Naive thymus-derived CD8-positive, alpha-beta T cell (primary cell): Measurements from ENCODE around the gene LRMDA. TPM values are rescaled to one million over a fixed set of nuclear protein-coding genes. Genes with fewer than 3 reads are reported as not detected.

Experiments used
- ATAC-seq, 2 donors: fragments of 150-1000 bp; cut with Tn5 transposase in 1 of 2; sonication (Bioruptor Pico), chemical (Tn5 transposase) in 1 of 2; 1 replicate in 1 of 2; 2 replicates in 1 of 2; pipeline ENCODE4 v1.10.0; 2021; ENCODE audit warnings: mild to moderate bottlenecking in 2 of 2, moderate library complexity in 2 of 2
- POLR2A ChIA-PET: fragments of 350-600 bp; sonication (Branson Sonifier 250); formaldehyde crosslinking; loops from one replicate; lab custom pipeline; 2021; ENCODE audit warnings: antibody characterized with exemption; lab: Charles Lee
- DNase-seq, 10 donors: peaks; one replicate each; pipeline versions ENCODE4 v3.0.0 to v3.0.0-alpha.2; 2020 to 2022
- H3K27ac Mint-ChIP-seq, 10 donors: one replicate each; pipeline ENCODE4 v1.8.0; 2020 to 2022; ENCODE audit warnings: mild to moderate bottlenecking in 10 of 10, mixed read lengths in 10 of 10, moderate library complexity in 4 of 10, inconsistent platforms in 1 of 10
- H3K27me3 Mint-ChIP-seq, 5 donors: one replicate each; pipeline ENCODE4 v1.8.0; 2021 to 2022; ENCODE audit warnings: mixed read lengths in 5 of 5
- H3K36me3 Mint-ChIP-seq, 3 donors: one replicate each; pipeline ENCODE4 v1.8.0; 2020 to 2022; ENCODE audit warnings: mixed read lengths in 3 of 3, mild to moderate bottlenecking in 2 of 3, inconsistent platforms in 1 of 3
- H3K4me1 Mint-ChIP-seq, 4 donors: one replicate each; pipeline ENCODE4 v1.8.0; 2021 to 2022; ENCODE audit warnings: mixed read lengths in 4 of 4
- H3K4me3 Mint-ChIP-seq, 10 donors: one replicate each; pipeline ENCODE4 v1.8.0; 2020 to 2022; ENCODE audit warnings: mild to moderate bottlenecking in 10 of 10, mixed read lengths in 10 of 10, moderate library complexity in 6 of 10, inconsistent platforms in 1 of 10
- H3K9me3 Mint-ChIP-seq, 9 donors: one replicate each; pipeline ENCODE4 v1.8.0; 2020 to 2022; ENCODE audit warnings: mixed read lengths in 9 of 9, mild to moderate bottlenecking in 3 of 9, inconsistent platforms in 1 of 9, moderate library complexity in 1 of 9
- polyA plus RNA-seq, 3 donors: library from polyadenylated mRNA; unstranded; fragments of 300-500 nt; fragmentation: Illumina TruSeq; gene quantifications; one replicate each; pipeline ENCODE4 v1.2.3, GENCODE V29; 2021
- total RNA-seq, 8 experiments: library from RNA in 2 of 8; stranded (reverse) in 2 of 8; gene quantifications; one replicate each; pipeline ENCODE4 v1.2.3 and lab custom pipeline; 2021 to 2026

LRMDA gene
- total and polyA plus RNA-seq, 5 experiments from 2014 or later = not detected

DNA sequence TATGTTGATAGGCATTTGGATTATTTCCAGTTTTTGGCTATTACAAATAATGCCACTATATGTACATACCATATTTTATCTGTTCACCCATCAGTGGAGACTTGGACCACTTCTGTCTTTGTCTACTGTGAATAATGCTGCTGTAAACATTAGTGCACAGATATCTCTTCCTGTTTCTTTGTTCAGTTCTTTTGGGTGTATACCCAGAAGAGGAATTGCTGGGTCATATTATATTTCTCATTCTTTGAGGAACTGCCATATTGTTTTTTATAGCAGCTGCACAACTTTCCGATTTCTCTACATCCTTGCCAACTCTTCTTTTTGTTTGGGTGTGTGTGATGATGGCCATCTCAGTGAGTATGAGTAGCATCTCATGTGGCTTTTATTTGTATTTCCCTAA lies 218.0 kb downstream of the LRMDA start:
- peaks cover 0 to 2% (median 0%) of the 10 kb centered on the region in 9 donors for H3K9me3 Mint-ChIP-seq
- H3K36me3 Mint-ChIP-seq = no peaks in the 10 kb centered on the region
- H3K4me3 Mint-ChIP-seq = no peak overlapping the region
- DNase-seq (no peak), ATAC-seq (no peak)
- POLR2A ChIA-PET = no interaction called here
- H3K27ac Mint-ChIP-seq = no peak overlapping the region
- no peaks in the 10 kb centered on the region for H3K4me1 Mint-ChIP-seq
- H3K27me3 Mint-ChIP-seq = peaks cover 2 to 26% (median 5%) of the 10 kb centered on the region in 5 donors

GRCh38 chr10:75650648-75651047 lies 219.2 kb downstream of the LRMDA start:
- ATAC-seq (no peak), DNase-seq (no peak)
- Mint-ChIP-seq H3K27ac (no peak overlapping the region), H3K4me1 (no peaks in the 10 kb centered on the region), H3K27me3 (peaks cover 2 to 24% (median 5%) of the 10 kb centered on the region in 5 donors), H3K4me3 (no peak overlapping the region), H3K36me3 (no peaks in the 10 kb centered on the region), H3K9me3 (peaks cover 0 to 2% (median 0%) of the 10 kb centered on the region in 9 donors)
- POLR2A ChIA-PET = no interaction called here

DNA sequence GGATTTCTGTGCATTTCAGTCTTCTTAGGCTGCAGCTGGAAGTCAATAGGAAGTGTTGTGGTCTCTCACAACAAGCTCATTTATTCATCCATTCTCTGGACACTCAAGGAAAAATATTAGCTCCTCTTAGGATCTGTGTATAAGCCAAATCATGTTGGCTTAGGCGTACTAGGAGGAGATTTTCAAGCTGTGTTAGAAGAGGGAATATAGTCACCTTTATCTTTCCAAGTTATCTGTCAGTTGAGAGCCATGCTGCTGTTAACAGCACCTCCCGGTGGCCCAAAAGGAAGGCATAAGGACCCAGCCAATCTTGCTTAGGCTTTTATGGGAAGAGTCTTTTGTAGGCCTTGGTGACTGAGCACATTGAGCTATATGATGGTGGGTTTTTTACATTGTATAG lies 220.0 kb downstream of the LRMDA start:
- Mint-ChIP-seq H3K9me3 (peaks cover 0 to 2% (median 0%) of the 10 kb centered on the region in 9 donors), H3K27me3 (peaks cover 2 to 22% (median 5%) of the 10 kb centered on the region in 5 donors), H3K36me3 (no peaks in the 10 kb centered on the region), H3K27ac (no peak overlapping the region), H3K4me1 (no peaks in the 10 kb centered on the region), H3K4me3 (no peak overlapping the region)
- POLR2A ChIA-PET = no interaction called here
- ATAC-seq = no peak
- no peak for DNase-seq

GRCh38 chr10:75652146-75652740 lies 220.8 kb downstream of the LRMDA start:
- Mint-ChIP-seq H3K4me3 (no peak overlapping the region), H3K4me1 (no peaks in the 10 kb centered on the region)
- no peak for ATAC-seq

DNA sequence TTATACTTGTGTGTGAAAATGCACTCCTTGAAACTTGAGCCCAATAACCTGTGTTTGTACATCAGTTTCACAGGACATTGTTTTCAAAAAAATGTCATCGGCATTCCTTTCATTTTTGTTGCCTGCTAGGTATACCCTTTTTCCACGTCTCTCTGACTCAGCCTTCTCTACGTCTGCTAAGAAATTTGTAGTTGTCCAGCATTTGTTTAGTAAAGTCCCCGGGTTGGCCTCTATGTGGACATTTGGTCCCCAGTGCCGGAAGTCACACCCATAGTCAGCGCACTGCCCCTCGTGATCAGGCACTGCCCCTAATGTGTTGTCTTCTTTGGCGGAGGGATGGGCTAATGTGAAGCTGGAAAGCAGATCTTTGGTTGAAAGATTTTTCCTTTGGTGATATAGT lies 222.3 kb downstream of the LRMDA start:
- no peak for ATAC-seq
- H3K9me3 Mint-ChIP-seq = peaks cover 0 to 2% (median 0%) of the 10 kb centered on the region in 9 donors

More at GRCh38 chr10:75652146-75652740, 220.8 kb downstream of the LRMDA start:
- Mint-ChIP-seq H3K27ac (no peak overlapping the region), H3K36me3 (no peaks in the 10 kb centered on the region), H3K9me3 (peaks cover 0 to 2% (median 0%) of the 10 kb centered on the region in 9 donors), H3K27me3 (peaks cover 2 to 31% (median 3%) of the 10 kb centered on the region in 5 donors)
- POLR2A ChIA-PET = no interaction called here
- DNase-seq = no peak

GRCh38 chr10:75654171-75654771 lies 222.8 kb downstream of the LRMDA start:
- ATAC-seq = no peak
- Mint-ChIP-seq H3K4me1 (no peaks in the 10 kb centered on the region), H3K9me3 (peaks cover 0 to 2% (median 0%) of the 10 kb centered on the region in 9 donors), H3K36me3 (no peaks in the 10 kb centered on the region), H3K27me3 (peaks cover 6 to 46% (median 11%) of the 10 kb centered on the region in 5 donors), H3K27ac (no peak overlapping the region), H3K4me3 (no peak overlapping the region)
- no peak for DNase-seq
- POLR2A ChIA-PET = no interaction called here

More for the DNA sequence above, 222.3 kb downstream of the LRMDA start:
- H3K27me3 Mint-ChIP-seq = peaks cover 4 to 41% (median 8%) of the 10 kb centered on the region in 5 donors
- no peak overlapping the region for H3K27ac Mint-ChIP-seq
- POLR2A ChIA-PET = no interaction called here
- no peaks in the 10 kb centered on the region for H3K4me1 Mint-ChIP-seq
- no peaks in the 10 kb centered on the region for H3K36me3 Mint-ChIP-seq
- no peak for DNase-seq
- no peak overlapping the region for H3K4me3 Mint-ChIP-seq

GRCh38 chr10:75654772-75655171 lies 223.3 kb downstream of the LRMDA start:
- POLR2A ChIA-PET = no interaction called here
- H3K27me3 Mint-ChIP-seq = peaks cover 4 to 50% (median 13%) of the 10 kb centered on the region in 5 donors
- H3K36me3 Mint-ChIP-seq = no peaks in the 10 kb centered on the region
- H3K9me3 Mint-ChIP-seq = peaks cover 0 to 2% (median 0%) of the 10 kb centered on the region in 9 donors
- H3K4me3 Mint-ChIP-seq = no peak overlapping the region
- DNase-seq = no peak
- ATAC-seq = no peak
- no peak overlapping the region for H3K27ac Mint-ChIP-seq
- H3K4me1 Mint-ChIP-seq = no peaks in the 10 kb centered on the region

DNA sequence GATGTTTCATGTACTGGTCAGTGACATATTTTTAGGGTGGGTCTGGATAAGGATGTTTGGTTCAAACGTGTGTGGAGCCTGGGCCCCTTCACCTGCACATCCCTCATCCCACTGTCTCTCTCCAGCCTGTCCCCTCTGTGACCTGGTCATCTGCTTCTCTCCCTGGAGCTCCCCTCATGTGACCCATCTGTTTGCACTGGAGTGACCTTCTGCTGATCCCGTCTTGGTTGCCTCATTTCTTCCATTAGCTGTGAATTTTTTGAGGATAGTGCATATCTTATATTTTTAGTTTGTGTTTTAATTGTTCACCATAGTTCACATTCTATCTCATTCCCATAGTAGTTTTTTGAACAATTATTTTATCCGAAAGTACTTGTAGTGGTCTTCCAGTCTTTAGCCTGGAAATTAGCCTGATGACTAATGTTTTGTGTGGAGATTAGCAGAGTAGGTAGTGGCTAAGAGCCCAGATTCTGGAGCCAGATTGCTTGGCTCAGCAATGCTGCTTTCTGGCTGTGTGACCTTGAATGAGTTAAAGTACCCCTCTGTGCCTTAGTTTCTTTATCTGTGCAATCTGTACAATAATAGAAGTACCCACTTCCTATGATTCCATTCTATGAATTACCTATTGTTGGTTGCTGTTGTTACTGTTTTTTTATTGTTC lies 224.5 kb downstream of the LRMDA start:
- no peak overlapping the region for H3K27ac Mint-ChIP-seq
- H3K4me1 Mint-ChIP-seq = no peaks in the 10 kb centered on the region
- peaks cover 4 to 50% (median 13%) of the 10 kb centered on the region in 5 donors for H3K27me3 Mint-ChIP-seq
- POLR2A ChIA-PET = no interaction called here
- DNase-seq (no peak), ATAC-seq (no peak)
- H3K36me3 Mint-ChIP-seq = no peaks in the 10 kb centered on the region
- H3K4me3 Mint-ChIP-seq = no peak overlapping the region
- H3K9me3 Mint-ChIP-seq = peaks cover 0 to 2% (median 0%) of the 10 kb centered on the region in 9 donors

GRCh38 chr10:75657351-75657750 lies 225.9 kb downstream of the LRMDA start:
- Mint-ChIP-seq H3K4me3 (no peak overlapping the region), H3K27ac (no peak overlapping the region), H3K36me3 (no peaks in the 10 kb centered on the region), H3K27me3 (peaks cover 4 to 44% (median 13%) of the 10 kb centered on the region in 5 donors), H3K9me3 (peaks cover 0 to 2% (median 0%) of the 10 kb centered on the region in 9 donors), H3K4me1 (no peaks in the 10 kb centered on the region)
- no peak for DNase-seq
- no peak for ATAC-seq
- POLR2A ChIA-PET = no interaction called here

DNA sequence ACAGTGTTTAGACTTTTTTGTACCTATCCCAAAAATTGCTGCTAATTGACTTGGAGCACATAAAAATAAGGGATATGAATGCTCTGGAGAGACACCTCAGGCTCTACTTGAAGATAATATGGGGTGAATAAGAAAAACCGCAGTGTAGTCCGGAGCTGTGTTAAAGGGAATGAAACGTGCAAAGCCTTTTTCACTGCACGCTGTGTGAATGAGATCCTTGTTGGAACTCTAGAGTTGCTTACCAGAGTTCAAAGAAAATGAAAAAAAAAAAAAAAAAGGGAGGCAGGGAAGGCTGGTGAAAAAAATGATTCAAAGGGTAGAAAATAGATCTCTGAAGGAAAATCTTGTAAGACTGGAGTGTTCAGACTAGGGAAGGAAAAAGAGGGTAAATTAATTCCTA lies 226.6 kb downstream of the LRMDA start:
- POLR2A ChIA-PET = no interaction called here
- no peak for DNase-seq

GRCh38 chr10:75658496-75658895 lies 227.1 kb downstream of the LRMDA start:
- Mint-ChIP-seq H3K4me1 (no peaks in the 10 kb centered on the region), H3K36me3 (no peaks in the 10 kb centered on the region), H3K4me3 (no peak overlapping the region), H3K27ac (no peak overlapping the region), H3K9me3 (peaks cover 0 to 2% (median 0%) of the 10 kb centered on the region in 9 donors), H3K27me3 (peaks cover 4 to 39% (median 13%) of the 10 kb centered on the region in 5 donors)
- ATAC-seq (no peak), DNase-seq (no peak)
- POLR2A ChIA-PET = no interaction called here

More for the DNA sequence above, 226.6 kb downstream of the LRMDA start:
- no peaks in the 10 kb centered on the region for H3K4me1 Mint-ChIP-seq
- ATAC-seq = no peak
- H3K27ac Mint-ChIP-seq = no peak overlapping the region
- H3K4me3 Mint-ChIP-seq = no peak overlapping the region
- peaks cover 4 to 39% (median 13%) of the 10 kb centered on the region in 5 donors for H3K27me3 Mint-ChIP-seq
- no peaks in the 10 kb centered on the region for H3K36me3 Mint-ChIP-seq
- H3K9me3 Mint-ChIP-seq = peaks cover 0 to 2% (median 0%) of the 10 kb centered on the region in 9 donors

GRCh38 chr10:75658915-75659314 lies 227.5 kb downstream of the LRMDA start:
- Mint-ChIP-seq H3K27ac (no peak overlapping the region), H3K27me3 (peaks cover 4 to 37% (median 13%) of the 10 kb centered on the region in 5 donors), H3K9me3 (peaks cover 0 to 2% (median 0%) of the 10 kb centered on the region in 9 donors), H3K4me1 (no peaks in the 10 kb centered on the region), H3K4me3 (no peak overlapping the region), H3K36me3 (no peaks in the 10 kb centered on the region)
- POLR2A ChIA-PET = no interaction called here
- DNase-seq (no peak), ATAC-seq (no peak)

- no peak for DNase-seq
- H3K4me1 Mint-ChIP-seq = no peaks in the 10 kb centered on the region
- ATAC-seq = no peak
- POLR2A ChIA-PET = no interaction called here
- H3K27ac Mint-ChIP-seq = no peak overlapping the region
- H3K36me3 Mint-ChIP-seq = no peaks in the 10 kb centered on the region
- H3K27me3 Mint-ChIP-seq = peaks cover 6 to 42% (median 14%) of the 10 kb centered on the region in 5 donors
- no peak overlapping the region for H3K4me3 Mint-ChIP-seq
- H3K9me3 Mint-ChIP-seq = peaks cover 0 to 2% (median 0%) of the 10 kb centered on the region in 9 donors
Observed at GRCh38 chr10:75660823-75661222, 229.4 kb downstream of the LRMDA start.
